GM21717 (cell line): Measurements from ENCODE around the gene KLC3.
"Not testable (repeated sequence)": the region's sequence is repeated elsewhere in the genome, so short reads cannot be mapped to it uniquely, and the experiment has no call there.

ENCODE experiments used
- ATAC-seq: cut with Tn5 transposase; IDR thresholded peaks from one replicate; pipeline ENCODE4 v1.9.1; 2021; ENCODE audit warnings: mild to moderate bottlenecking, moderate library complexity; ENCODE audit not compliant: unreplicated experiment

KLC3 gene

GRCh38 chr19:45340232-45340898, at the start of gene KLC3:
KLC3 (plus strand) TSS chr19:45340750; CDS start chr19:45345542, 4,792 bp downstream.
- no peak for ATAC-seq

DNA sequence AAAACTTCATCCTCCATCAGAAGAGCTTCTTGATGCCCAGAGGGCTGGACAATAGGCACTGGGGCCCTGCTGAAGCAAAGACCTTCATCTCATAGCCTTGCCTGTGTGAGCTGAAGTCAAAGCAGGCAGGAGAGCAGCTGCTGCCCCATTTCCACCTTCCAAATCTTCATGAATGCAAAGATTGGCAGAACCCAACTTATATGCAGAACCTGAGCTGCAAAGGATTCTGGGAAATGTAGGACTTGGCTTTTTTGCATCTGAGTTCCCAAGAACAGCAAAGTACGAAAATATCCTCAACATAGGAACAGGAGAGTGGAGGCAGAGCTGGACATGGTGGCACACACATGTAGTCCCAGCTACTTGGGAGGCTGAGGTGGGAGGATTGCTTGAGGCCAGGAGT, 48.7 kb upstream of the KLC3 start:
- ATAC-seq, result no peak

GRCh38 chr19:45293682-45294081, 46.9 kb upstream of the KLC3 start:
- ATAC-seq, result no peak

GRCh38 chr19:45294291-45295029, 46.1 kb upstream of the KLC3 start:
- no peak for ATAC-seq

DNA sequence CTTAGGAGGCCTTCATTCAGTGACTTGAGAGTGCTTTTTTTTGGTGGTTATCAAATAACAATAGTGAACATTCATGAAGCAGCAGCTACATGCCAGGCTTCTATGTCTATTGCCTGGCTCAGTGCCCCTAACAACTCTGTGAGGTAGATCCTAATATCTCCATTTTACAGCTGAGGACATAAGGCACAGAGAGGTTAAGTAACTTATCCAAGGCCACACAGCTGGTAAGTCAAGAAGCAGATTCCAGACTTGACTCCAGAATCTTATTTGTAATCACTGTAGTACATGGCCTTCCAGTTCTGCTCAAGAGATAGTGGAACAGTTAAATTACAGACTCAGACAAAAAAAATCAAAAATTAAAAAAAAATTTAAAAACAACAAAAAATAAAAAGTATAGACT, 44.7 kb upstream of the KLC3 start:
- ATAC-seq, result no peak

DNA sequence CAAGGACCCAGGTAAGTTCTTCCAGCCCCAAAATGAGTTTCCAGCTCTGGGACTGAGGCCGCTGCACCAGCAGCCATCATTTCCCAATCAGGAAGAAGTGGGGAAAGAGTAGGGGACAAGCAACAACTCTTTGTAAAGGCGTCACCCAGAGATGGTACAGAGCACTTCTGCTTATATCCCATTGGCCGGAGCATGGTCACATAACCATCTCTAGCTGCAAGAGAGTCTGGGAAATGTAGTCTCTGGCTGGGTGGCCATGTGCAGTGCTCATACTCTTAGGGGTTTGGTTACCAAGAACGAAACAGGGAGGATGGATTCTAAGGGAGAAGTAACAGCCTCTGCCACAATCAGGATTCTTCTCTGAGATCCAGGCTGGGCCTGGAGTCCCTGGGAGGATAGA, 44.2 kb upstream of the KLC3 start:
- ATAC-seq, result no peak

DNA sequence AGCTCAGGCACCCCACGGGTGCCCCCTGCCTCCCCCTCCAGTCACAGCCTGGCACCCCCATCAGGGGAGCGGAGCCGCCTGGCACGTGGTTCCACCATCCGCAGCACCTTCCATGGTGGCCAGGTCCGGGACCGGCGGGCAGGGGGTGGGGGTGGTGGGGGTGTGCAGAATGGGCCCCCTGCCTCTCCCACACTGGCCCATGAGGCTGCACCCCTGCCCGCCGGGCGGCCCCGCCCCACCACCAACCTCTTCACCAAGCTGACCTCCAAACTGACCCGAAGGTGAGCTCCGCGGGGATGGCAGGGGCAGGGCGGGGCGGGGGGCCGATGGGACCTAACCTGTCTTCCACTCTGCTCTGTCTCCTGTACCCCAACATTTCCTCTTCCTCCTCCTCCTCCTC, 42.9 kb upstream of the KLC3 start:
- ATAC-seq, result no peak

DNA sequence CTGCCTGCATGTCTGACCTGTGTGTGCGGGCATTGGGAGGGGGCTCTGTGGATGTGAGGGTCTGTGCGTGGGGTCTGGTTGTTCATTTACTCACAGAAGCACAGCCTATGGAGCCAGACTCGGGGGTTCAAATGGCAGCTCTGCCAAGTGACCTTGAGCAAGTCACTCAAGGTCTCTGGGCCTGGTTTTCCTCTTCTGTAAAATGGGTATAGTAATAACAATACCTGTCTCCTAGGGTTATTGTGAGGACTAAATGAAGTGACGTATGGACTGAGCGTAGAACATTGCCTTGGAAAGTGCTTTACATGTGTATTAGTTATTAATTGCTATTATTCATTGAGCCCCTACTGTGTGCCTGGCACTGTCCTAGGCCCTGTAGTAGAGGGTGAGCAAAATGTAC, 42.3 kb upstream of the KLC3 start:
- no peak for ATAC-seq

DNA sequence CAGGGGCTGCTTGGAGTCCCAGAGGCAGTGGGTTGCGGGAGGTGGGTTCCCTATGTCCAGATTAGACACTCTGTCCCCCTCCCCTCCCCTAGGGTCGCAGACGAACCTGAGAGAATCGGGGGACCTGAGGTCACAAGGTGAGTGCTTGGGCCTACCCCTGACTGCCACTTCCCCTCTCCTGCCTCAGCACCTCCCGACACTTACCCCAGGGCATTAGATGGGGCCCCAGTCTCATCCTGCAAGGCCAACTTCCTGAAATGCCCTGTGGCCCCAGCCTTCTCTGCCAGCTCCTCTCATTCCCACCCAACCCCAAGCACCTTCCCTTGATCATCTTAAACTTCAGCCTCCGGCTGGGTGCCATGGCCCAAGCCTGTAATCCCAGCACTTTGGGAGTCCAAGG, 40.8 kb upstream of the KLC3 start:
- no peak for ATAC-seq

DNA sequence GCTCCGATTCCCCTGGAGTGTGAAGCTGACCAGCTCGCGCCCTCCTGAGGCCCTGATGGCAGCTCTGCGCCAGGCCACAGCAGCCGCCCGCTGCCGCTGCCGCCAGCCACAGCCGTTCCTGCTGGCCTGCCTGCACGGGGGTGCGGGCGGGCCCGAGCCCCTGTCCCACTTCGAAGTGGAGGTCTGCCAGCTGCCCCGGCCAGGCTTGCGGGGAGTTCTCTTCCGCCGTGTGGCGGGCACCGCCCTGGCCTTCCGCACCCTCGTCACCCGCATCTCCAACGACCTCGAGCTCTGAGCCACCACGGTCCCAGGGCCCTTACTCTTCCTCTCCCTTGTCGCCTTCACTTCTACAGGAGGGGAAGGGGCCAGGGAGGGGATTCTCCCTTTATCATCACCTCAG, 38.1 kb upstream of the KLC3 start:
- ATAC-seq, result no peak

- no peak for ATAC-seq
Measured at GRCh38 chr19:45303269-45304060, 37.1 kb upstream of the KLC3 start.

- ATAC-seq, result no peak
Measured at GRCh38 chr19:45304141-45304926, 36.2 kb upstream of the KLC3 start.

- no peak for ATAC-seq
Measured at GRCh38 chr19:45305007-45305406, 35.5 kb upstream of the KLC3 start.

- ATAC-seq, result no peak
Measured at GRCh38 chr19:45305421-45305820, 35.1 kb upstream of the KLC3 start.

DNA sequence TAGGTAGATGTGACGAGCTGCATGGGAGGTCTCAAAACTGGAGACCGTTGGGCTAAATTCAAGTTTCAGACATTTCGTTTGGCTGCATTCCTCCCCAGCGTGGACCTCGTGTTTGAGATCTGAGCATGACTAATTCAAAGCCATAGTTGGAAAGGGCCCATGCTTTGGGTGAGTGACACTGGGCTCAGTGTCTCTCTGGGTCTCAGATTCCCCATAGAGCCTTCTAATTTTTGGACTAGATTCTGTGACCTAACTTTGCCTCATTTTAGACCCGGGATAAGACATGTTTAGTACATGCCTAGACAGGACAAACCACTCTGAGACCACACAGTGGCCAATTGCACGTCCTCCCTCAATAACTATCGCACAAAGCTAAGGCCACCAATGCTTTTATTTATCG, 34.5 kb upstream of the KLC3 start:
- ATAC-seq, result no peak

GRCh38 chr19:45306518-45307027, 34.0 kb upstream of the KLC3 start:
- no peak for ATAC-seq

DNA sequence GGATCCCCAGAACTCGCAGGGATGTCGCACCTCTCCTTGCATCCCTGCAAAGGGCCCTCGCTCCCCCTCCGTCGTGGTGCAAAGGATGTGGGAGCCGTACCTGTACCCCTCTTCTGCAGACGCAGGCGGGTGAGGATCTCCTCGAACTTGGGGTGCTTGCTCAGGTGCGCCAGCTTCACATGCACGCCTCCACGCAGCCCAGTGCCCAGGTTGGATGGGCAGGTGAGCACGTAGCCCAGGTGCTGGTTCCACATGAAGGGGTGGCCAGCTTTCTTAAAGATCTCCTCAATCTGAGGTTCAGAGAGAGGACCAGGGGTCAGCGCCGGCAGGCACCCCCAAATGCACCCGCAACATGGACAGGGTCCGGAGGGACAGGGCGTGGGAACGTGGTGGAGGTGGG, 33.2 kb upstream of the KLC3 start:
- ATAC-seq, result no peak

GRCh38 chr19:45309322-45309721, 31.2 kb upstream of the KLC3 start:
- ATAC-seq, result not testable (repeated sequence)

- ATAC-seq, result no peak
Measured at GRCh38 chr19:45311621-45312020, 28.9 kb upstream of the KLC3 start.

DNA sequence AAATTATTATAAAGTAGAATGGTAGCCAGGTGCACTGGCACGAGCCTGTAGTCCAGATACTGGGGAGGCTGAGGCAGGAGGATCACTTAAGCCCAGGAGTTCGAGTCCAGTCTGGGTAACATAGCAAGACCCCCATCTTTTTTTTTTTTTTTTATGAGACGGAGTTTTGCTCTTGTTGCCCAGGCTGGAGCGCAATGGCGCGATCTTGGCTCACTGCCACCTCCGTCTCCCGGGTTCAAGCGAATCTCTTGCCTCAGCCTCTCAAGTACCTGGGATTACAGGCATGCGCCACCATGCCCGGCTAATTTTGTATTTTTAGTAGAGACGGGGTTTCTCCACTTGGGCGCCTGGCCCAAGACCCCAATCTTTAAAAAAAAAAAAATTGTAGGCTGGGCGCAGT, 28.3 kb upstream of the KLC3 start:
- ATAC-seq, result not testable (repeated sequence)

DNA sequence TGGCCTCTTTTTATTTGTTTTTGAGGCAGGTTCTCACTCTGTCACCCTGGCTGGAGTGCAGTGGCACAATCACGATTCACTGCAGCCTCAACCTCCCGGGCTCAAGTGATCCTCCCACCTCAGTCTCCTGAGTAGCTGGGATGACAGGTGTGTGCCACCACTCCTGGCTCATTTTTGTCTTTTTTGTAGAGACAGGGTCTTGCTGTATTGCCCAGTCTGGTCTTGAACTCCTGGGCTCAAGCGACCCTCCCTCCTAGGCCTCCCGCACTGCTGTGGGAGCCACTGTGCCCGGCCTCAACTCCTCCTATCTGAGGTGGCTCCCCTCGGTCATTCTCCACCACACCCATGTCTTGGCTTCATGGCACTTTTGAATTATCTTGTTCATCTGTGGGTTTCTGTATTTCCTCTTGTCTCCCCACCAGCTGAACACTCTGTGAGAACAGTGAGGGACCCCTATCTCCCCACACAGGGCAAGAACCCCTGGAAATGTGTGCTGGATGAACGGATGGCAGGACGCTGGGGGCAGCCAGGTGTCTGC, 25.8 kb upstream of the KLC3 start:
- ATAC-seq, result no peak
